K562 (cell line): ENCODE data around the gene TXNRD2.

Experiments used
- EP300 ChIP-seq: IDR thresholded peaks from 2 replicates; pipeline ENCODE4 v1.6.1; 2012; ENCODE audit warnings: low read length, improper control_type of control experiment
- KDM1A ChIP-seq, 2 experiments: fragments of 450-650 bp; IDR thresholded peaks; 2 replicates each; pipeline ENCODE4 v1.6.1; 2016; ENCODE audit warnings: mild to moderate bottlenecking in 2 of 2
- TCF7L2 ChIP-seq: fragments of 150-350 bp; IDR thresholded peaks from 2 replicates; pipeline ENCODE4 v1.6.1; 2016; ENCODE audit warnings: low read depth, mild to moderate bottlenecking, low read length, moderate library complexity
- TRIM28 ChIP-seq: fragments of 450-650 bp; IDR thresholded peaks from 2 replicates; pipeline ENCODE4 v1.6.1; 2017
- ZFP91 ChIP-seq: sonication (generic); formaldehyde crosslinking; IDR thresholded peaks from 2 replicates; pipeline ENCODE4 v1.8.0; 2022; ENCODE audit warnings: mild to moderate bottlenecking, missing genetic modification reagents
- ZNF263 ChIP-seq: sonication (generic); formaldehyde crosslinking; IDR thresholded peaks from 2 replicates; pipeline ENCODE4 v1.8.0; 2022; ENCODE audit warnings: mild to moderate bottlenecking, missing genetic modification reagents, borderline replicate concordance
- ZNF395 ChIP-seq: fragments of 200-800 bp; sonication (Bioruptor generic); IDR thresholded peaks from 2 replicates; pipeline ENCODE4 v1.6.1; 2017; ENCODE audit warnings: missing genetic modification characterization, missing compliant biosample characterization

GRCh38 chr22:19859861-19860510 lies 81.6 kb downstream of the TXNRD2 start:
- TF ChIP-seq TCF7L2 (no peak), ZNF263 (no peak), EP300 (no peak), ZNF395 (CRISPR knock-in tag) (no peak), ZFP91 (no peak), TRIM28 (no peak), KDM1A (IDR thresholded peaks at IDR 0.05) (no peak)
